Thyroid gland (tissue), 4 donors: Measurements from ENCODE around the gene SIVA1. TPM values are rescaled to one million over a fixed set of nuclear protein-coding genes. Genes with fewer than 3 reads are reported as not detected.

Experiments
- DNase-seq, 2 donors: peaks; one replicate each; pipeline ENCODE4 v3.0.0-alpha.2; 2019
- H3K27ac ChIP-seq, 3 donors: fragments of 200-600 bp; sonication (generic); 1 replicate in 2 of 3; 2 replicates in 1 of 3; pipeline ENCODE4 v1.5.1; 2016 to 2019; ENCODE audit warnings: mild to moderate bottlenecking in 1 of 3, moderate library complexity in 1 of 3
- H3K27me3 ChIP-seq: fragments of 200-600 bp; sonication (generic); one replicate; pipeline ENCODE4 v1.5.1; 2019
- H3K36me3 ChIP-seq, 2 donors: fragments of 200-600 bp; sonication (generic); one replicate each; pipeline ENCODE4 v1.5.1; 2016 to 2019
- H3K4me1 ChIP-seq, 2 donors: fragments of 200-600 bp; sonication (generic); one replicate each; pipeline ENCODE4 v1.5.1; 2017 to 2019
- H3K4me3 ChIP-seq, 3 donors: fragments of 200-600 bp; sonication (generic); replicated peaks in 1 of 3; 1 replicate in 2 of 3; 2 replicates in 1 of 3; pipeline ENCODE4 v1.5.1; 2016; ENCODE audit warnings: mild to moderate bottlenecking in 1 of 3
- H3K9me3 ChIP-seq: fragments of 200-600 bp; sonication (generic); one replicate; pipeline ENCODE4 v1.5.1; 2017
- POLR2A ChIP-seq, 2 donors: fragments of 450-650 bp; IDR thresholded peaks; one replicate each; pipeline ENCODE4 v1.6.1; 2017; ENCODE audit warnings: antibody characterized with exemption in 2 of 2, mild to moderate bottlenecking in 2 of 2, moderate library complexity in 1 of 2
- WGBS, 2 donors: methylation state at CpG; one replicate each; pipeline ENCODE4 v1.1.5; 2017; 5-methylcytosine and 5-hydroxymethylcytosine counted together
- intact Hi-C: fragments of 100-400 bp; cut with DNase I; formaldehyde crosslinking; loops from one replicate; pipeline ENCODE4 v1.15.1; 2023
- total RNA-seq, 4 donors: library from RNA; depleted of rRNA; stranded (reverse); fragments of >200 nt; gene quantifications; one replicate each; pipeline ENCODE4 v1.2.3, GENCODE V29; 2016
- TF ChIP-seq, protein P1 (sequence below), 6 experiments: fragments of 200-600 bp in 3 of 6; fragments of 450-650 bp in 3 of 6; sonication (generic) in 3 of 6; IDR thresholded peaks; one replicate each; pipeline ENCODE4 v1.5.1; 2016 to 2019; ENCODE audit warnings: antibody characterized with exemption in 6 of 6, mild to moderate bottlenecking in 2 of 6, inconsistent platforms in 1 of 6, moderate library complexity in 1 of 6

Gene SIVA1
- total RNA-seq, 4 donors from 2014 or later: 137 to 388 (median 239) TPM

DNA sequence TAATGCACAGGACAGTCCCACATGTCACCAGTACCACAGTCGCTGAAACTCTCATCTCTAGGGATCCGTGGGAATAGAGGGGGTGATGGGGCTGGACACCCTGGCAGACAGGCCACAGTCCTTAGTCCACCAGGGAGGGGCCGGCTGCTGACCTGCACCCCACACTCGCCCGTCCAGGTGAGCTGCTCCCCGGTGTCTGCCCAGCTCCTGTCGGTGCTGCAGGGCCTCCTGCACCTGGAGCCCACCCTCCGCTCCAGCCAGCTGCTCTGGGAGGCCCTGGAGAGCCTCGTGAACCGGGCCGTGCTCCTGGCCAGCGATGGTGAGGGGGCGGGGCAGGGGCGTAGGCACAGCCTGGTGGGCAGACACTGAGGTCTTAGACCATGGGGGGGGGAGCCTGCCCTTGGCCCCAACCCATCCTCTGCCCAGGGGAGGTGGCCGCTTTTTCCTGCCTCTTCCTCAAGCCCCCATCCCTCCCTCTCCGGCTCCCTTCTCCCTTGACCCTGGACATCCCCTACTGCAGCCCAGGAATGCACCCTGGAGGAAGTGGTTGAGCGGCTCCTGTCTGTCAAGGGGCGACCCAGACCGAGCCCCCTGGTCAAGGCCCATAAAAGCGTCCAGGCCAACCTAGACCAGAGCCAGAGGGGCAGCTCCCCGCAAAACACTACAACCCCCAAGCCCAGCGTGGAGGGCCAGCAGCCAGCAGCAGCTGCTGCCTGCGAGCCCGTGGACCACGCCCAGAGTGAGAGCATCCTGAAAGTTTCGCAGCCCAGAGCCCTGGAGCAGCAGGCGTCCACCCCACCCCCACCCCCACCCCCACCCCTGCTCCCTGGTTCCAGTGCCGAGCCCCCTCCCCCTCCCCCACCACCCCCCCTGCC is 46.0 kb upstream of the SIVA1 start:
- Histone ChIP-seq H3K36me3 (peaks cover 22 to 32% of the 10 kb centered on the region in 2 donors), H3K4me1 (no peaks in the 10 kb centered on the region), H3K4me3 (no peak overlapping the region), H3K9me3 (no peaks in the 10 kb centered on the region), H3K27ac (no peak overlapping the region), H3K27me3 (no peaks in the 10 kb centered on the region)
- TF ChIP-seq, protein P1, sequence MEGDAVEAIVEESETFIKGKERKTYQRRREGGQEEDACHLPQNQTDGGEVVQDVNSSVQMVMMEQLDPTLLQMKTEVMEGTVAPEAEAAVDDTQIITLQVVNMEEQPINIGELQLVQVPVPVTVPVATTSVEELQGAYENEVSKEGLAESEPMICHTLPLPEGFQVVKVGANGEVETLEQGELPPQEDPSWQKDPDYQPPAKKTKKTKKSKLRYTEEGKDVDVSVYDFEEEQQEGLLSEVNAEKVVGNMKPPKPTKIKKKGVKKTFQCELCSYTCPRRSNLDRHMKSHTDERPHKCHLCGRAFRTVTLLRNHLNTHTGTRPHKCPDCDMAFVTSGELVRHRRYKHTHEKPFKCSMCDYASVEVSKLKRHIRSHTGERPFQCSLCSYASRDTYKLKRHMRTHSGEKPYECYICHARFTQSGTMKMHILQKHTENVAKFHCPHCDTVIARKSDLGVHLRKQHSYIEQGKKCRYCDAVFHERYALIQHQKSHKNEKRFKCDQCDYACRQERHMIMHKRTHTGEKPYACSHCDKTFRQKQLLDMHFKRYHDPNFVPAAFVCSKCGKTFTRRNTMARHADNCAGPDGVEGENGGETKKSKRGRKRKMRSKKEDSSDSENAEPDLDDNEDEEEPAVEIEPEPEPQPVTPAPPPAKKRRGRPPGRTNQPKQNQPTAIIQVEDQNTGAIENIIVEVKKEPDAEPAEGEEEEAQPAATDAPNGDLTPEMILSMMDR (IDR thresholded peaks at IDR 0.05): no peak
- TF ChIP-seq POLR2A (IDR thresholded peaks at IDR 0.05): no peak
- no peak for DNase-seq
- intact Hi-C loops: no loop called here
- 74 to 78% methylated on average over 18 of the region's 28 CpGs for WGBS, 2 donors

DNA sequence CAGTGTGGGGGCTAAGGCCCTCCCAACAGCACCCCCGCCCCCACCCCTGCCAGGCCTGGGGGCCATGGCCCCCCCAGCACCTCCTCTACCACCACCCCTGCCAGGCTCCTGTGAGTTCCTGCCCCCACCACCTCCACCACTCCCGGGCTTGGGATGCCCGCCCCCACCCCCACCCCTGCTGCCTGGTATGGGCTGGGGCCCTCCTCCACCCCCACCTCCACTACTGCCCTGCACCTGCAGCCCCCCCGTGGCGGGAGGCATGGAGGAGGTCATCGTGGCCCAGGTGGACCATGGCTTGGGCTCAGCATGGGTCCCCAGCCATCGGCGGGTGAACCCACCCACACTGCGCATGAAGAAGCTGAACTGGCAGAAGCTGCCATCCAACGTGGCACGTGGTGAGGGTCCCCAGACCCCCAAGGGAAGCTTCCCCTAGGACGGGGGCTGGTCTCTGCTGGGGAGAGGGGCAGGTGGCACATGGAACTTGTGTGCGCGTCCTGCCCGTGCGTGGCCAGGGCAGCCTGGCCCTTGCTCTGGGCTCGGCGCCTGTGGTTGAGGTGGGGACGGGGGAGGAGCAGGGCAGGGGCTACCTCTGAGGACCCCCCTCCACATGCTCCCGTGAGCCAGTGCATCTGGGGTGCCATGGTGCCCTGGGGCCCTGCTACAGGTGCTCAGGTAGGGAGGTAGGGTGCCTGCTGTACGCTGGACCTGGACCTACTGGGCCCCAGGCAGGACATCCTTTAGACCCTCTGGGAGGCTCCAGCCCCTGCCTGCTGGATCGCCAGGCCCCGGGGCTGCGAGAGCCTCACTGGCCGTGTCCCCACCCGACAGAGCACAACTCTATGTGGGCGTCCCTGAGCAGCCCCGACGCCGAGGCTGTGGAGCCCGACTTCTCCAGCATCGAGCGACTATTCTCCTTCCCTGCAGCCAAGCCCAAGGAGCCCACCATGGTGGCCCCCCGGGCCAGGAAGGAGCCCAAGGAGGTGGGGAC is 45.0 kb upstream of the SIVA1 start:
- no peak overlapping the region for H3K27ac ChIP-seq
- DNase-seq: no peak
- no peak overlapping the region for H3K4me3 ChIP-seq
- TF ChIP-seq, protein P1 (IDR thresholded peaks at IDR 0.05): no peak
- TF ChIP-seq POLR2A (IDR thresholded peaks at IDR 0.05): no peak
- no peaks in the 10 kb centered on the region for H3K27me3 ChIP-seq
- intact Hi-C loops: no loop called here
- 22 to 52% methylated on average over 3 to 12 of the region's 34 CpGs for WGBS, 2 donors
- no peaks in the 10 kb centered on the region for H3K9me3 ChIP-seq
- no peaks in the 10 kb centered on the region for H3K4me1 ChIP-seq
- H3K36me3 ChIP-seq: peaks cover 28 to 33% of the 10 kb centered on the region in 2 donors

DNA sequence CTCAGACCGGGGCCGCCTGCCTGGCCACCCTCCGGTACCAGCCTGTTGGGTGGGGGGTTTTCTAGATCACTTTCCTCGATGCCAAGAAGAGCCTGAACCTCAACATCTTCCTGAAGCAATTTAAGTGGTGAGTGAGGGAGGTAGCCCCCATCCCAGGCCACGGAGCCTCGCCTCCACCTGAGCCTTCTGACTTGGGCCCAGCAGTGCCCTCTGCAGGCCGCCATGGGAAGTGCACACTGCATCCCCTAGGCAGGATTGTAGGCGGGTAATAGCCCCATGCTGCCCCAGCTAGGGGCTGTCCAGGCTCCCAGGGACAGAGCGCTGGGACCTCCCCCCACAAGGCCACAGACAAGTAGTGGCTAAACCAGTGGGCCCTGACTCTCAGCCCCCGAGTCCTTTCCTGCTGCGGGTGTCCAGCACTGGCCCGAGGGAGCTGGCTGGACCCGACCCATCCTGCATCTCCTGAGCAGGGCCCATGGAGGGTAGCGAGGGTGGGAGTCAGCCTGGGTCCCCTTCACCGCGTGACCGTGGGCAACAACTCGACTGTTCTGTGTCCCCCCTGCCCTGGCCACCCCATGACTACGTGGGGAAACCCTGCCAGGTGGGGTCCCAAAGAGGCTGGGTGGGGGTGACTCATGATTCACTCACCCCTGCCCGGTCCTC is 44.2 kb upstream of the SIVA1 start:
- Histone ChIP-seq H3K9me3 (no peaks in the 10 kb centered on the region), H3K4me1 (no peaks in the 10 kb centered on the region), H3K36me3 (peaks cover 31% of the 10 kb centered on the region in 2 donors), H3K4me3 (no peak overlapping the region), H3K27ac (no peak overlapping the region), H3K27me3 (no peaks in the 10 kb centered on the region)
- 33 to 40% methylated on average over 9 to 12 of the region's 20 CpGs for WGBS, 2 donors
- TF ChIP-seq POLR2A (IDR thresholded peaks at IDR 0.05): no peak
- TF ChIP-seq, protein P1 (IDR thresholded peaks at IDR 0.05): peak; percentile 80 to 98 (median 92)
- intact Hi-C loops: loop anchor here (1.0 kb wide), 1 partner anchor 58 kb away; no protein-coding TSS in a partner anchor
- DNase-seq: peak; percentile 61 to 67

DNA sequence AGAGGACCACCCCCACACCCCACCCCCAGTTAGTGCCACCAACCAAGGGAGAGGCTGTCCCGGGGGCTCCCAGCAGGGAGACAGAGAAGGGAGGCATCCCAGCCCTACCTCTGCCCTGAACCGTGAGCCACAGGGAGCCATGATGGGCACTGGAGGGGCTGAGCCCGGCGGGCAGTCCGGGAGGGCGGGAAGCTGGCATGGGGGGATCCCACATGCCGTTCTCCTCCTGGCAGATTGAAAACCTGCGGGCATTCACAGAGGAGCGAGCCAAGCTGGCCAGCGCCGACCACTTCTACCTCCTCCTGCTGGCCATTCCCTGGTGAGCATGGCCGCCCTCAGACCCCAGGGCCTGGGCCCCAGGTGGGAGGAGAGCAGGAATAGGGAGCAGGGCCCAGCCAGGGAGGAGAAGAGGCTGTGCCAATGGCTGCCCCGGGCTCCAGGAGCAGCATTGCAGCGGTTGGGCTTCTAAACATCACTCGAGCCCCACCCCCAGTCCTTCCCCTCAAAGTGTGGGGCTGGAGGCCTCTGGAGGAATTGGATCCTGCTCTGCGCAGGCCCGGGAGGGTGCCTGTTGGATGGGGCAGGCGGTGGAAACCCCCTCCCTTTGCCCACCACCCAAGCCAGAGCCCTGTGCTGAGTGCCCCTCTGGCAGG is 43.4 kb upstream of the SIVA1 start:
- Histone ChIP-seq H3K27me3 (no peaks in the 10 kb centered on the region), H3K9me3 (no peaks in the 10 kb centered on the region), H3K4me1 (no peaks in the 10 kb centered on the region), H3K27ac (no peak overlapping the region), H3K4me3 (no peak overlapping the region), H3K36me3 (peaks cover 30 to 38% of the 10 kb centered on the region in 2 donors)
- TF ChIP-seq, protein P1 (IDR thresholded peaks at IDR 0.05): no peak
- TF ChIP-seq POLR2A (IDR thresholded peaks at IDR 0.05): no peak
- WGBS, 2 donors: 80 to 92% methylated on average over 9 to 17 of the region's 18 CpGs
- no peak for DNase-seq
- intact Hi-C loops: loop anchor here (1.0 kb wide), 1 partner anchor 59 kb away; no protein-coding TSS in a partner anchor
